HG02852 (cell line): Measurements from ENCODE around the gene PAWR.
"Not testable (repeated sequence)": the region's sequence is repeated elsewhere in the genome, so short reads cannot be mapped to it uniquely, and the experiment has no call there.

ENCODE experiments used
- ATAC-seq: cut with Tn5 transposase; IDR thresholded peaks from one replicate; pipeline ENCODE4 v1.9.1; 2021; ENCODE audit warnings: mild to moderate bottlenecking, moderate library complexity; ENCODE audit not compliant: unreplicated experiment

Gene PAWR

GRCh38 chr12:79553863-79554574, 136.7 kb downstream of the PAWR start:
- ATAC-seq: no peak

DNA sequence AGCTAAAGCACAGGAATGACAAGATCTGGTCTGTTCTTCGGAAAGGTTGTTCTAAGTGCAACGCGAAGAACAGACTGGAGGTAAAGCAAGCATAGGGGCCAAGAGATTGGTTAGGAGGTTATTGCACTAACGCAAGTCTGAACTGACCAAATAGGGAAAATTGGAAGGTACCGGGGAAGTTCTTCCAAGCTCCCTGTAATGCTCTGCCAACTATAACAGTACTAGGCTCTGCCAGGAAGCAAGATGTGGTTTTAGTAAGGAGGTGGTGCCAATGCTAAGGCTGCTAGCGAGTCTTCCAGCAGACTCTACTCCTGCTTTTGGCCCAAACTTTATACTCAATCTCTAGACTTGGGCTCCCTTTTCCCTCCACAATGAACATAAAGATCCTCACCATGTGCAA, 138.6 kb downstream of the PAWR start:
- no peak for ATAC-seq

DNA sequence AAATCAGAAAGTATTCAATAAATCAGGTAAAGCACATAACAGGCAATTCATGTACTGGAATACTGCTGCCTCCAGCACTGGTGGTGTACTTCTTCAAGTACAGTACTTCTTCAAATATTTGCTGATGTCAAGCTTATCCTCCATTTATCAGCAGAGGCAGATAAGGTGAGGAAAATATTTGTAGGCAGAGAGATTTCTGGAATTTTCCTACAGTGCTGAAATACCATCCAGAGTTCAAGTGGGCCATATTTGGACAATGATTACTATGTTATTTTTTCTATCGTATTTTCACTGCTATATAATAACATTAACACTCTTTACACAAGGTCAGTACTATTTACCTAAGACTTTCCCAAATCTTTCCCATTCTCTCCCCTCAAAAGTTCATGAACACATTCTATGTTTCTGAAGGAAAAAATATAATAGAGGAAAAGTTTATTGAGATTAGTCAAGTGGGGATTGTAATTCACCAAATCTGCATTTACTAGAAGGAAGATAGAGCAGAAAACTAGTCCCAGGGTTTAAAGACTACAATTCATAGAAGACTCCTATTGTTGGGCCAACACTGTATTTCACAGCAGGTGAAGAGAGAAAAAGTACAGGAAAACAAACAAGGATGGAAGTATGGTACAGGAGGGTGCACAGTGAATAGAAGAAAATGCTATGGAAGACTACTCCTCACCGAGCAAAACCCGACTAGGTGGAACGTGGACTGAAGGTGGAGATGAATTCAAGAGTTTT, 141.1 kb downstream of the PAWR start:
- no peak for ATAC-seq

- ATAC-seq: no peak
These were observed 142.2 kb downstream of the PAWR start for GRCh38 chr12:79548610-79548924.

DNA sequence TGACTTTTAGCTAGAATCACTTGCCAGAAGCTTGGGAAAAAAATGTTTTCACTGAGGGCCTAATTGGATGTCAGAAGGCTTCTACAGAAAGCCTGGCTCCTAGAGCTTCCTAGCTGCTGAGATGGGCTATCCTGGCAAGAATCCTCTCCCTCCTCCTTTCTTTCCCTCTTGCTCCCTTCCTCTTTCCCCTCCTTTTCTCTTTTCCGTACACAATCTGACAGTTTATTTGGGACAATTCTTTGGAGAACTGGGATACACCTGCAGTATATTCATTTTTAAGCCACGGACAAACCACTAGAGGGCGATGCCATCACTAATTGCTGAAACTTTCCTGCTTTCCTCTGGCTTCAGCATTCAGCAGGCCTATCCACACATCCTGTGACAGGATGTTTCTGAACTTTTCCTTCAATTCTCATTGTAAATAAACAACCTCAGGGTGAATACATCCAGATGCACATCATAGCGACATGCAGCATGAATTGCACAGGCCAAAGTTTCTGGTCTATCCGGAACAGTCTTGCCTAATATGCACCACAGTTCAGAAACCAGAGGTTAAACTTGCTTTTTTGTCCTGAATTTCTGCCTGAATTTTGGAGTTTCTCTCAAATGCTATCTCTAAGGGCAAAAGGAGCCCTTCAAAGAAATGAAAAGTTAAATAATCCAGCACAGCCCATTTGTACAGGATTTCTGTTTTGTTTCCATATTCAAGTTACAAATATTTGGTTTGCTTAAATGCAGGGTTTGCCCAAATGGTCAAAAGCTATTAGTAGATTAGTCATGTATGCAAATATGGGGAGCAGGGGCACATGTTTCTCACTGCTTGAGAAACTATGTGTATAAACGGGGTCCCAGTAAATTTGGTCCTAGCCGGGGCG, 142.8 kb downstream of the PAWR start:
- peak; percentile 82 for ATAC-seq

- no peak for ATAC-seq
These were observed 143.6 kb downstream of the PAWR start for GRCh38 chr12:79547044-79547734.

DNA sequence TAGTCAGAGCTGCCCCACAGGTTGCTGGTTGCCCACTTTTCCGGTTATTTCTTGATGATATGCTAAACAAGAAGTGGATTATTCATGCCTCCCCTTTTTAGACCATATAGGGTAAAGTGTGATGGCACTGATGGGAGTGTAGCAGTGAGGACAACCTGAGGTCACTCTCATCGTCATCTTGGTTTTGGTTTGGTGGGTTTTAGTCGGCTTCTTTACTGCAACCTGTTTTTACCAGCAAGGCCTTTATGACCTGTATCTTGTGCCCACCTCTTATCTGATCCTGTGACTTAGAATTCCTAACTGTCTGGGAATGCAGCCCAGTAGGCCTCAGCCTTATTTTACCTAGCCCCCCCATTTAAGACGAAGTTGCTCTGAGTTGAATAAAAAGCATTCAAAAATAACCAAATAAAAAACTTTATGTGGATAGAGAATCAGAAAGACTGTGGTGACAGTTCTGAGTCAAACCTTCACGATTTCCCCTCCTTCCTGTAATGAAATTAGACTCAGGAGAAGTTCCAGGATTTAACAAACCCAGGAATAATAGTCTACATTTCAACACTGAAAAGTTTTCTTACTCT, 144.2 kb downstream of the PAWR start:
- no peak for ATAC-seq

GRCh38 chr12:79544439-79544838, 146.3 kb downstream of the PAWR start:
- not testable (repeated sequence) for ATAC-seq

GRCh38 chr12:79537675-79538074, 153.1 kb downstream of the PAWR start:
- no peak for ATAC-seq

GRCh38 chr12:79535751-79536150, 155.0 kb downstream of the PAWR start:
- ATAC-seq: no peak
